ENCODE data around the gene SYK.

The SYK gene

DNA sequence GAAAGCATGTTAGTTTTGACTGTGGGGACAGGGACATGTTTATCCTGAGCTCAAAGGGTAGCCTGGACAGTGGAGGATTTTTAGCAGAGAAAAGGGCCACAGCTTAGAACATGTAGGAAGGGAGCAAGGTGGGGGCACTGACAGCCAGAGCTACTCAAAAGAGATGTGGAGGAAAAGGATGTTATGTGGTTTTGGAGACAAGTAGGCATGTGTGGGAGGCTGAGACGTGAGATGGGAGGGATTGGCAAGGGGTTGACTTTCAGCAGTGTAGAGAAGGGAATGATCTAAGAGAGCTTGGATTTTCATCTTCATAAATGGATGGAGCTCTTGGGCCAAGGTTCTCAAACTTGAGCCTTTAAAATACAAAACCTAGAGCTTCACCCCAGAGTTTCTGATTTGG, 24.0 kb downstream of the SYK start:
- no peak for DNase-seq (ENCODE audit: low spot score)

DNA sequence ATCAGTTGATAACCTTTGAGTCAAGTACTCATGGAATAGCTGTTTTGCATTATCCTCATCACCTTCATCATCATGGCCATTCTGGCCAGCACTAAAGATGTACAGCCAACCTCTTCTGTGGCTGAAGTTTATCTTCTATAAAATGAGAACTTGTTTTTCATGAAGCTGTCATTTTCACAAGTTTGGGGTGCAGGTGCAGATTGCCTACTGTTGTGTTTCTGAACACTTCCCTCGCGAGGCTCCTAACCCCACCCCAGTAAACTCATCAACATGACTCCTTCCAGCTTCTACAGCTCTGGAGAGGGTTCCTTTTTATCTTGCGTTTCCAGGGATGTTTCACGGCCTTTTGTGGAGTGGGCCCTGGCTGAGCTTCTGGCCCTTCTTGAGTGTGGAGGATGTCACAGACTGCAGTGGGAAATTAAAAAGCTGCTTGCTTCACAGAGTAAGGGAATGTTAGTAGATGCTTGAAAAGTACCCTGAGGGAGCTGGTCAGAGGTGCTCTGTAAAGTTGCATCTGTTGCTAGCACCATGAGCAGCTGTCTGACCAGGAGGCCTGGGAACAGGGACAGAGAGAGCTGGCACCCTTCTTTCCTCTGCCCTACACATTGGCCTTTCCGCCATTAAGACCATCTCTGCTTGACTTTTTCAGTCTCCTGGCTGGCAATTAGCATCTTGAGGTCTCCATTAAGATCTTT, 24.9 kb downstream of the SYK start:
- DNase-seq (ENCODE audit: low spot score), result no peak

DNA sequence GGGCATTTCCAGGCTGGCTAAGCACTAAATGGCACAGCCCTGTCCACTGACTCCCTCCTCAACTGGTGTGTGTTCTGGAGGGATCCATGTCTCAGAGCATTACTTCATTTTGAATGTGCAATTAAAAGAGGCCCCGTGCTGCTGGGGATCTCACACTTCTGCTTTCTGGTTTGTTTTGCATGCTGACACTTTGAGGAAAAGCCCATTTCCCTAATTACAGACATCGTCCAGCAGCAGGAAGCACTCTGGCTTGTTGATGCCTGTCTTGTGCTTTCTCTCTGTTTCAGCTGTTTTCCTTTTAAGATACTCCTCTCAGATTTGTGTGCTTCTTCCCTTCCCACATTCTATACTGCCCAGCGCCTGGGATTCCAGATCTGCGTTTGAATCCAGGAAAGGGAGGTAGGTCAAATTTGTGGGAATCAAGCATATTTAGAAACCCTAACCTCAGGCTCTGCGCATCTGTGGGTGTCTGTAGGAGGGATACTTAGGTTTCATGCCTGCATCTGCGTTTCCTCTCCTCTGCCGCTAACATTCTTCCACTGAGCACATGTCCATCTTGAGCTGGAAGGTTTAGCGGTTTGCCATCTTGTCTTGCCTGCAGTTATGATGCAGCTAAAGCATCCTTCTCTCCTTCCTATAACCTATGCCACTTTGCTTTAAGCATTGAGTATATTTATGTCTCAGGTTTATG, 25.7 kb downstream of the SYK start:
- DNase-seq (ENCODE audit: low spot score), result no peak

DNA sequence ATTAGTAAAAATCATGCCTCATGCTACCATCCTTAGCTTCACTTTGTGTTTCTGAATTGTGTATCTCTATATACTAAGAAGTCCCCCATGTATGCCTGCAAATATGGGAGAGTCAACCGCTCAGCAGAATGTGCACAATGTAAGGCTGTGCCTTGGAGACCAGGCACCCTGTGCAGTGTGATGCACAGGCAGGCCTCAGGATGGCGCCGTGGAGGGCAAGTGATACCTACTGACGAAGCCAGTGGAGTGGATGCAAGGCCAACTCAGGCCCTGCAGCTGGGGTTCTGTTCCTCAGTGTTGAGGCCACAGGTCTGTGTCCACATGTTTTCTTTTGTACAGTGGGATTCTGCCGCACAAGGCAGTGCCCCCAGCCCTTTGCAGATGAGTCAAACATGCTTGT, 28.4 kb downstream of the SYK start:
- no peak for DNase-seq (ENCODE audit: low spot score)

DNA sequence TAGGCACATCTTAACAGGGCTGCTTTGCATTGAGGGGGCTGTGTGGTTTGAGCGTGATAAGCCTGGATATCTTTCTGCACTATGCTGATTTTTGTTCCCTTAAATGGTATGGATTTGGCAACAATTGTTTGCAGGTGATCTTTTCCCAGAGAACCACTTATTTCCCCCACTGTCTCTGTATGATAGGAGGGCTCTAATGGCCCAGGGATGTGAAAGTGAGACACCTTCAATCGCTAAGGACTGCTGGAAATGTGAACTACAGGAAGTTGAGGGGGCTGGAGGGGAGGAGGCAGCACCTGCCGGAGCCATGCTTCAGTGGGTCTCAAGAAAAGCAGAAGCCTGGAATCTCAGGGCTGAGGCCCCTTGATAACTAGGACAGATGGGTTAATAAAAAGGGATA, 29.4 kb downstream of the SYK start:
- DNase-seq (ENCODE audit: low spot score), result no peak

DNA sequence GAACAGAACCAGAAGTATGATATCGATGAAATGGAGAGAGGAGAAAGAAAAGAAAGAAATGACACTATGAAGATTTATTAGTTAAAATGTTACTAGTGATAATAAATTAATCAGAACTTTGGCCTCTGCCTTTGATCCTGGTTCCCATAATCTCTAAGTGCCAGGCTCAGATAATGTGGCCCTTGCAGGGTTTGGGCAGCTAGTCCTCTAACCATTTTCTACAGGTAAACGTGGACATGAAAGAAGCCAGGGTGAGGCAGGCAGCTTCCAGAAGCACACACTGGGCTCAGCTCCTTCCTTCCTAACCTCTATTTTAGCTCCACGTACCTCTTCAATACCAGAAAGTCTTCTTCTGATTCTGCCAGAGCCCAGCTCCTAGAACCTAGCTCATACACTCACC, 30.6 kb downstream of the SYK start:
- no peak for DNase-seq (ENCODE audit: low spot score)

DNA sequence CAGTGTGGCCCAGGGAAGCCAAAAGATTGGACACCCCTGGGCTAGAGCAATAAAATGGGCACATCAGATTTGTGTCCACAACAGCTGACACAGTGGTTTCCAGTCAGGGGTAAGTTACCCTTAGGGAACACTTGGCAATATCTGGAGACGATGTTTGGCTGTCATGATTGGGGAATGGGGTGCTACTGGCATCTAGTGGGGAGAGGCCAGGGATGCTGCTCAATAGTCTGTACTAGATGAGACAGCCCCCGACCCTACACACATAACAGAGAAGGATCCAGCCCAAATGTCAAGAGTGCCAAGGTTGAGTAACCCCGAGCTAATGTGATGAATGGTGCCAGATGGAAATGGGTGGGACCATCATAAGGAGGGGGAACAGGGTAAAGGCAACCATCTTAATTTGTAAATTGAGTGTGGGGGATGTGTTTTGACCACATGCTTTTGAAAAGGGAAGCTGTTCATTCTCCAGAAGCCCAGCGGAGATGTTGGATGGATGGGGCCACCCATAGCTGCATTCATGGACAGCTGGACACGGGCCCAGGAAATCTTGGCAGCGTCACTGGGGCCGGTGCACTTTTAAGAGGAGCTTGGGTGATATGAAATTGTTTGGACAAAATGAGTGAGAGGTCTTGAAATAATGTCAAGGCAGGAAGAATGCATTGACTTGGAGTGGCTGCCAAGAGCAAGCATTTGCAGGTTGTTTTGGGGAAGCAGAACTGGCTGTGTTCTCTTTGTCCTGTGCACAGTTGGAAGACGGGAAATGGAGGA, 33.4 kb downstream of the SYK start:
- DNase-seq (ENCODE audit: low spot score), result no peak

DNA sequence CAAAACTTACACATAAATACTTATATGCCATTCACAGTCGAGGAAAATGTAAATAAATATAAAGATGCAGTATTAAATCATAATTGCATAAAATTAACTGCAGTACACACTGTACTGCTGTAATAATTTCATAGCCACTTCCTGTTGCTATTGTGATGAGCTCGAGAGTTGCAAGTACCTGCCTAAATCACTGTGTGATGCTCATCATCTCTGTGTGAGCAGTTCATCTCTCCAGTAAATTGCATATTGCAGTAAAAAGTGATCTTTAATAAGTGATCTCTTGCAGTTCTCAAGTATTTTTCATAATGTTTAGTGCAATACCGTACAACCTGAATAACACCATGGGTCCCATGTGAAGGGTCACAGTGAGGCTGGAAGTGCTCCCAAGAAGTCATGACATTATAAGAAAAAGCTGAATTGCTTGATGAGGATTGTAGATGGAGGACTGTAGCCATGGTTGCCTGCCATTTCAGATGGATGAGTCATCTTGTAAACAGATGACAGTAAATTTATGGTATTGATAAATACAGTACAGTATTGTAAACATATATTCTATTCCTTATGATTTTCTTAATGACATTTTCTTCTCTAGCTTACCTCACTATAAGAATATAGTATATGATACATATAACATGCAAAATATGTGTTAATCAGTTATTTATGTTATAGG, 34.9 kb downstream of the SYK start:
- DNase-seq (ENCODE audit: low spot score), result no peak

DNA sequence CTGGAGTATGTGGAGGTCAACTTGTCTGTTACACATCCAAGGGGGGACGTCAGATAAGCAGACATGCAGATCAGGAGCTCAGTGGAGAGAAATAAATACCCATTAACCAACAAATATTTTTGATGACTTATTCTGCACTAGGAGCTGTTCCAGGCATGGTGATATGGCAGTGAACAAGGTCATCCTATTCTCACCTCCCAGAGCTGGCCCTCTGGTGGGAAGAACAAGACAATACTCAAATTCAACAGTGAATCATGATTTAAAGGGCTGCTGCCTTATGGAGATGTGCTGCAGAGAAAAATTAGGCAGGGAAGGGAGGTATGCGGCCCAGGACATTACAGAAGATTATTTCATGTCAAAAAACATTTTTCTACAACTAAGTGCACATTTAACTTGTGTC, 36.5 kb downstream of the SYK start:
- DNase-seq (ENCODE audit: low spot score), result no peak

DNA sequence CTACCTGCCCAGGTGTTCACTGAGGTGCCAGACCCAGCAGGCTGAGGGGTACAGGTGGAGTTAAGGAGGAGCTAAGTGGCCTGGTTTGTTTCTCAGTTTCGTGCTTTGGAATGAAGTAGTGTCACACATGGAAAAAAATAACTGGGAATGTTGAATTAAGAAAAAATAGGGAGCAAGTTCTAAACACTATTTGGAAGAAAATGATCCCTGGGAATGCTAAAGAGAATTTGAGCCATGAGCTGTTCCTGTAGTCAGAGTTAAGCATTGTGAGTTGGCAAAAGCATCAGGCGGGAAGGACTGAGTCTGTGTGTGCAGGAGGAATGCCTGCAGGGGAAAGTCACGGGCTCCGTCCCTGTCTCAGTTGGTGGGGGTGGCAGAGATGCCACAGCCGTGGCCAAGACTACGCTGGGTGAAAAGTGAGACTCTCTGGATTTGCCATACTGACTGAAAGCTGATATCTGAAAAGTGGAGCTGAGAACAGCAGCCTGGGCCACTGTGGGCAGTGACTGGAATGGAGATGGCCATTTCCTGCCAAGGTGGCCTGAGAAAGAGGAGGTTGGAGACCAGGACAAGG, 37.0 kb downstream of the SYK start:
- DNase-seq (ENCODE audit: low spot score), result no peak

DNA sequence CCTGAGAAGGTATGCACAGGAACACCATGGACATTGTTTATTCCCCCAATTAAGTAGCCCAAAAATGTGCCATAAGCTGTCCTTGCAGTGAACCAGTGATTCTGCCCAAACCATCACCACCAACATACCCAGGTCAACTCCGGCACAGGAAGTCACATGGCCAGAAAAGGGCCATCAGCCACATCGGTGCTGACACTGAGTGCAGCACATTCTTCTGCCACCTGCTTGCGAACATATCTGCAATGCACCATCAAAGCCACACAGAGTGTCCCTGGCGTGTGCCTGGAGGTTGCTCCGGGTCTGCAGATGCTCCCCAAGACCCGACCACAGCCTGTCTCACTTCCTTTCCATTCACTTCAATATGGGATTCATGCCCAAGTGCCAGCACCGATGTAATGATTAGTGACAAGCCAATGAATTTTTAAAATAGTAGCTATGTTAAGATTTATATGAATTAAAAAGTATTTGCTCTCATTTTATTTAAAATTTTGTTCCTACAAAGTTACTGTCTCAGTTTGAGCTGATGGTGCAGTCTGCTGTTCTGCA, 37.6 kb downstream of the SYK start:
- no peak for DNase-seq (ENCODE audit: low spot score)

DNA sequence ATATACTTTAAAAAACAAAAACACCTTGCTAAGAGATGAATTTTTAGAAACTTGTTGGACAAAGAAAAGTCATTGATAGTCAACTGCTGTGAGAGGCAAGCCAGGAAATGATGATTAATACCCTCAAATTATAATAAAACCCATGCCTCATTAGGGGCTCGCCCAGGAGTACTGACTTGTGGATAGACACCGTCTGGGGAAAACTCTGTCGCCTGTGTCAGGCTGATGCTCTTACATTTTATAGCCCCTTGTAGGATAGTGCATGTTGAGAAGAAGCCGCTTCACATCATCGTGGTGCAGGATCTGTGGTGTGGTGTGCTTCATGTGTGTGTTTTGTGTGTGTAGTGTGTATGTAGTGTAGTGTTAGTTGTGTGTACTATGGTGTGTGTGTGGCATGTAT, 39.1 kb downstream of the SYK start:
- no peak for DNase-seq (ENCODE audit: low spot score)

DNA sequence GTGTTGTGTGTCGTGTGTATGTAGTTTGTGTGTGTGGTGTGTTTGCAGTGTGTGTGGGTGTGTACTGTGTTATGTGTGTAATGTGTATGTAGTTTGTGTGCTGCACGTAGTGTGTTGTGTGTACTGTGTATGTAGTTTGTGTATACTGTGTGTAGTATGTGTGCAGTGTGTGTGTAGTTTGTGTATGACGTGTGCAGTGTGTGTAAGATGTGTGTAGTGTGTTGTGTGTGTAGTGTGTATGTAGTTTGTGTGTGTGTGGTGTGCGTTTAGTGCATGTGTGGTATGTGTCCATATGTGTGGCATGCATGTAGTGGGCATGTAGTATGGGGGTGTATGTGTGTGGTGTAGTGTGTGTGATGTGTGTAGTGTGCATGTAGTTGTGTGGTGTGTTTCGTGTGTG, 39.6 kb downstream of the SYK start:
- no peak for DNase-seq (ENCODE audit: low spot score)

DNA sequence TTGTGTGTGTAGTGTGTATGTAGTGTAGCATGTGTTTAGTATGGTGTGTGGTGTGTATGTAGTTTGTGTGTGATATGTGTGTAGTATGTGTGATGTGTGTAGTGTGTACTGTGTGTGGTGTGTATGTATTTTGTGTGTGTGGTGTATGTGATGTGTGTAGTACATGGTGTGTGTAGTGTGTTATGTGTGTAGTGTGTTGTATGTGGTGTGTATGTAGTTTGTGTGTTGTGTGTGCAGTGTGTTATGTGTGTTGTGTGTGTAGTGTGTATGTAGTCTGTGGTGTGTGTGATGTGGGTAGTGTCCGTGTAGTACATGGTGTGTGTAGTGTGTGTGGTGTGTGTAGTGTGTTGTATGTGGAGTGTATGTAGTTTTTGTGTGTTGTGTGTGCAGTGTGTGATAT, 40.0 kb downstream of the SYK start:
- no peak for DNase-seq (ENCODE audit: low spot score)

DNA sequence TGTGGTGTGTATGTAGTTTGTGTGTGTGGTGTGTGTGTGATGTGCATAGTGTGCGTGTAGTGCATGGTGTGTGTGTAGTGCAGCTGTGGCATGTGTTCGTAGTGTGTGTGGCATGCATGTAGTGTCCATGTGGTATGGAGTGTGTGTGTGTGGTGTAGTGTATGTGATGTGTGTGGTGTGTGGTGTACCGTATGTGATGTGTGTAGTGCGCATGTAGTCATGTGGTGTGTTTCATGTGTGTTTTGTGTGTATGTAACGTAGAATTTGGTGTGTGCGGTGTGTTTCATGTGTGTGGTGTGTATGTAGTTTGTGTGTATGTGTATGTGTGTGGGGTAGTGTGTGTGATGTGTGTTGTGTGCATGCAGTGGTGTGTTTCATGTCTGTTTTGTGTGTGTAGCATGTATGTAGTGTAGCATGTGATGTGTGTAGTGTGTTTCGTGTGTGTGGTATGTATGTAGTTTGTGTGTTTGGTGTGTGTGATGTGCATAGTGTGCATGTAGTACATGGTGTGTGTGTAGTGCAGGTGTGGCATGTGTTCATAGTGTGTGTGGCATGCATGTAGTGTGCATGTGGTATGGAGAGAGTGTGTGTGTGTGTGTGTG, 40.7 kb downstream of the SYK start:
- no peak for DNase-seq (ENCODE audit: low spot score)

DNA sequence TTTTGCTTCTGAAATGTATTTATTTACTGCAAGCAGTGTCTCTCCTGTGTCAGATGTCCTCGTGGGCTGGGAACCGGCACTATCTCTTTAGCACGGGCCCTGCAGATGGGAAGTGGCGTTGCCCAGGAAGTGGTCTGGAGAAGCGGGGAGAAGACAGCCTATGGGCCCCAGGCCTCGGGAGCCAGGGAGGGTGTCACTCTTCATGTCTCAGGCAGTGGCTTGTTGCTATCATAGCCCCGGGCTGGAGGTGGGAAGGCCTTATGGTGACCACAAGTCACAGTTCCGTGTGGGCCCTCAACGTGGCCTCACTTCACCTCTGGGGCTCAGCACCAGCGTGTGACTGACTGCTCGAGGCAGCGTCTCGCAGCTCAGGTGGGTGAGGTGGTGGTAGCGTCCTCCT, 41.4 kb downstream of the SYK start:
- DNase-seq (ENCODE audit: low spot score), result no peak

DNA sequence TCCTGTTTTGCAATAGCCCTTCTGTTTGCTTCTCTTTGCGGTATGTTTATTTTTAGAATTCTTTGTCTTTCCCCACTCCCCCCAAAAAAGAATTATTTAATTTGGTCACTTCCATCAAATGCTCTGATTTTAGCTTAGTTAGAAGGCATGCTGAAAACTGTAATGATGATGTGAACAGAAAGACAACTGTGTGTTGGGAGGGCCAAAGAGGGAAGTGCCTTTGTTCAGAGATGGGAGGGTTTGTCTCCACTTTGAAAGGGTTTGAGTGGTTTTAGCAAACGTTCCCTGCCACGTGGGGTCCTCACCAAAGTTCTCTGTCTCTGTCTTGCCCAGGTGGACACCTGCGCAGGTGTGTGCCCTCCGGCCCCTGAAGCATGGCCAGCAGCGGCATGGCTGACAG, 41.9 kb downstream of the SYK start:
- no peak for DNase-seq (ENCODE audit: low spot score)

DNA sequence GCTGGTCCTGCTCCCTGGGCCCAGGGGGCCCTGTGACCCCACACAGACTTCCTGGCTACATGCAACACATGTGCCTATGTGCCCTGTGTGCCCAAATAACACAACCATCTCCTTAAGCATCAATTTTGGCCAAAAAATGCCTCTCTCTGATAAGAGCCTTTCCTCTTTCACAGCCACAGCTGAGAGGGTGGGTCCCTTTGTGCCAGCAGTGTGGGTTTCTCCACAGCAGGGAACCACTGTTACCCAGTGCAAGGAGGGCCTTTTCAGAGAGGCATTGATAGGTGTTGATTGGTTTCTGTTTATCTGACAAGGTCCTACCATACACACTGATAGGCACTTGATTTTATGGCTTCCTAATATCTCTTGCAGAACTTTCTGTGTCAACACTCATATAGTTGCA, 42.7 kb downstream of the SYK start:
- DNase-seq (ENCODE audit: low spot score), result no peak

DNA sequence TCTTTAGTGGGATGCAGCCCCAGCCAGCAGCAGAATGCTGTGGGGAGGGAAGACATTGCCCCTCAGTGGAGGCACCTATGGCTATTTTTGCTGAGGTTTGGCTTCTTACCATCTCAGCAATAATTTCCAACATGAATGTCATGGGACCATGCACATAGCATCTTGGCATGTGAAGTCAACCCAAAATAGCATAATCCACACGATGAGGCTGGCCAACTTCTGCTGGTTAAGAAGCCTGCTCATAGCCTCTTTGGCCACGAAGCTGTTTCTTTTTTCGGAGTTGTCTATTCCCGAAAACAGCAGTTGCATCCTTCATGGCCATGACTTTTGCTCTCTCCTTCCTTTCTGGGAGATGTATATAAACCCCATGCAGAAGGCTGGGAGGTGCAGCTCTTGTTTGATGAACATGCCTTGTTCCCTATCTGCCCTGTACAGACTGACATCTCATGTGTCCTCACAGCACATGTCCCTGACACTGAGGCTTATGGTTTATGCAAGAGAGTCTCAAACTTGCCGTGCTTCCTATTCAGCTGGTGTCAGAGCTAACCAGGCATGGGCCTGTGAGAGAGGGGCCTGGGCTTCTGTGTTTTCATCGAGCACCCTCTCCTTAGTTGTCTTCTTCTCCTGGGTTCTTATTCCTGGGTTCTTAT, 45.3 kb downstream of the SYK start:
- no peak for DNase-seq (ENCODE audit: low spot score)

DNA sequence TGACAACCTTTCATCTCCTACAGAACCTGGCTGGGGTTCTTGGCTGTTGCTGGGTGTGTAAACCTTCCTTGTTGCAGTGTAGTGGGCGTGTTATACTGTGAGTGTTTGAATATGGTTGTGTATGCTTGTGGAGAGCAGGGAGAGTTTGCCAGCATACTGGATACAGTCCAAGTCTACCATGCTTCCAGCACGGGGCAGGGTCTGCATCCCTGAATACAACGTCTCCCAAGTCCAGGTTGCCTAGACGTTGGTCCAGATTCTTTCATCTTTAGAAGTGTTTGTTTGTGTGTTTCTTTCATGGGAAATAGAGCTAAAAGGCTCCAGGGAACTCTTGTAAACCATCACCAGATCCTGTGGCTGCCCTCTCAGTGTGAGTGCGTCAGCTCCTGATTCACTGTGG, 46.4 kb downstream of the SYK start:
- no peak for DNase-seq (ENCODE audit: low spot score)

DNA sequence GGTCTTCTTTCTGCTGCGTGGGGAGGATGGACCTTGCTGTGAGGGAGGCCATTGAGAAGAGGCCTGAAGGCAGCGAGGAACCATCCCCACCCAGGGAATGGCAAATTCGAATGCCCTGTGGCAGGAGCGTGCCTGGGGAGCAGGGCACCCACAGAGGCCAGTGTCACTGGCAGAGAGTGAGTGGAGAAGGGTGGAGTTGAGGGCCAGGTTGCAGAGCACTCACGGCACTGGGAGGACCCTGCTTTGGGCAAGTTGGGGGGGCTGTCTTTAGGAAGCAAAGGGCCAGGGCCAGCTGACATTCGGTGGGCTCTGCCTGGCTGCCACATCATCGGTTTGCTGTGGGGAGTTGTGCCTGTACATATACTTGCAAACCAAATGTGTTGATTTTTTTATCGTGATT, 47.2 kb downstream of the SYK start:
- DNase-seq (ENCODE audit: low spot score), result no peak

Measured in AG08396 (cell line).